SW 1271 (cell line): ENCODE data around the gene PSMB9.
A peak's percentile ranks its signal among the peaks of the same experiment; 100 is the strongest.
"Not testable (repeated sequence)": the region's sequence is repeated elsewhere in the genome, so short reads cannot be mapped to it uniquely, and the experiment has no call there.

Experiments
- DNase-seq, 2 experiments: peaks; one replicate each; lab custom pipeline; 2025; lab: John Stamatoyannopoulos, UW

The PSMB9 gene

GRCh38 chr6:32860674-32861073, 6.7 kb downstream of the PSMB9 start:
- no peak for DNase-seq

GRCh38 chr6:32862725-32863124, 8.7 kb downstream of the PSMB9 start:
- DNase-seq, result no peak

DNA sequence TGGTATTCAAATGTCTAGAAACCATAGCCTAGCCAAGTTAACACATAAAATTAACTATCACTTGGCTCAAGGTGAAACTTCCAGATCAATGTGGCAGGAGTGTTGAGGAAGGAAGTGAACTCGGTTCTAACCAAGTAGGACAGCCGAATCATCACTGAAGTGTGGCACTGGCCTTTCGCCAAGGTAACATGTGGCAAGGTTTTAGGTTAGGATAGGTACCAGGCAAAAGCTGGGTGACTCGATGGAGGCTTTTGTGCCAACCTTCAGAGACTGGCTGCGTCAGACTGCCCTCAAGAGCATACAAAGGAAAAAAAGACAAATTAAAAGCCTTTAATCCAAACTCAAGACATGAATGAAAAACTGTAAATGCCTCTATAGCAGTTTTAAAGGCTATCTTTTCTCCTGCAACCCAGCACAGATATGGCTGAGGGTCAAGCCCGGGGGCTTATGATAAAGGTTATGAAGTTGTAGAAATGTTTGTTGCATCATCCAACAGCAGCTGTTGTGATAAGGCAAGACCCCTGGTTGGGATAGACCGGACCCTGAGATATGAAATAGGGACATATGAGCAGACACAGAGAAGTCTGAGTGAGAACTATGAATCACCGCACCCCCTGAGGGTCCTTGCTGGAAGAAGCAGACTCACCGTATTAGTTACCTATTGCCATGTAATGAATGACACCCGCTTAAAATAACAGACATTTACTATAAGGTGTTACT, 11.9 kb downstream of the PSMB9 start:
- DNase-seq, result no peak

DNA sequence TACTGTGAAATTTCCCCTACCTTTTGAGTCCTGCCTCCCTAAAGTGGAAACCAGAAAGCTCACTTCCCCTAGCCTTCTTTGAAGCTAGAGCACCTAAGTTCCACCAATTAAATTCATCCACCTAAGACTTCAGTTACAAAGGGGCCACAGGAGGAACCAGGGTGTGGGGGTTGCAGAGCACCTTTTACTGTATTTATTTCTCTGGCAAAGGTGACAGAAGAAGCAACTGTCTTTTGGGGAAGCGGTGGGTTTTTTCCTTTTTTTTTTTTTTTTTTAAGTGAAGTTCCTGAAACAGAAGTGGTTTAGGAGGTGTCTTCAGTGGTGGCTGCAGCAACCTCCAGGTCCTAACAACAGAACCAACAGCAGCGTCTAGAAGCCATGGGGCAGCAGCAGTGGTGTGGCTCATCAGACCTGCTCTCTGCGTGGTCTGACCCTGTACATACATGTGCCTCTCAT, 13.1 kb downstream of the PSMB9 start:
- DNase-seq, result no peak

- DNase-seq, result no peak
Observed at GRCh38 chr6:32867554-32868256, 13.7 kb downstream of the PSMB9 start.

- DNase-seq, result peak in 1 of 2 experiments; percentile 59
Observed at GRCh38 chr6:32868257-32868788, 14.3 kb downstream of the PSMB9 start.

DNA sequence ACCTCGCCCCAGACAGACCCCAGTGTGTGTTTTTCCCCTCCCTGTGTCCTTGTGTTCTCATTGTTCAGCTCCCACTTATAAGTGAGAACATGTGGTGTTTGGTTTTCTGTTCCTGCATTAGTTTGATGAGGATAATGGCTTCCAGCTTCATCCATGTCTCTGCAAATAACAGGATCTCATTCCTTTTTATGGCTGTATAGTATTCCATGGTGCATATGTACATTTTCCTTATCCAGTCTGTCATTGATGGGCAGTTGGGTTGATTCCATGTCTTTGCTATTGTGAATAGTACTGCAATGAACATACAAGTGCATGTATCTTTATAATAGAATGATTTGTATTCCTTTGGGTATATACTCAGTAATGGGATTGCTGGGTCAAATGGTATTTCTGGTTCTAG, 20.0 kb downstream of the PSMB9 start:
- not testable (repeated sequence) for DNase-seq

DNA sequence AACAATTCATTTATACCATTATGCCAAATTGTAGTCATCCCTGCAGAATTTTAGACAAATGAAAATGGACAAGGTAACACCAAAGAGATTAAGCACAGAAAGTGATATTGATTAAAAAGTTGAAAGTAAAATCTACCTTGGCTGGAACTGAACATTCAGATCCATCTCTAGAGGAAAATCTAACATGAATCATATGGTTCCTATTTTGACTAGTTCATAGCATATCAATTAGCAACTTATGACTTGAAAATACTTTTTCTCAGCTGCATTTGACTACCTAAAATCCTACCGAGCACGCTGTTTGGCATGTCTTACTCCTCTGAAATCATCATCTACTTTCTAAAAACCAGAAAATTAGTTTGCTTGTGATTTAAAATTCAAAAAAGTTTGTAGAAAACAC, 22.6 kb downstream of the PSMB9 start:
- no peak for DNase-seq

DNA sequence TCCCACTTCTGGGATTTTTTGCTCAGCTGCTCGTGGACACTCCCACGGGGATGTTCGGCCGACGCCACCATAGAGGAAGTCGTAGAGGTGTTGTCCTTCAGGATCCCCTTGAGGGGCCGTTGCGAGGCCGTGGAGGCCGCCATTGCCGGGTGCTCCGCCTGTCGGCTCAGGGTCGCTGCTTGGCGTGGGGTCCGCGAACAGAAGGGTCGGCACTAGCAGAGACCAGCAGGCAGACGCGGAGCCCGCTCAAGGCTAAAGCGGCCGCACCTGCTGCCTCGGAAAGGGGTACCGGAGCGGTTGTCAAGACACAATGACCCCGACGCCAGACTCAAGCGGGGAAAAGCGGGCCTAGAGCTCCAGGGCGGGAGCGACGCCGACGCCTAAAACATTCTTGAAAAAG, 25.7 kb downstream of the PSMB9 start:
- no peak for DNase-seq

- not testable (repeated sequence) for DNase-seq
Observed at GRCh38 chr6:32880962-32881361, 27.0 kb downstream of the PSMB9 start.

- no peak for DNase-seq
Observed at GRCh38 chr6:32882879-32883250, 28.9 kb downstream of the PSMB9 start.

DNA sequence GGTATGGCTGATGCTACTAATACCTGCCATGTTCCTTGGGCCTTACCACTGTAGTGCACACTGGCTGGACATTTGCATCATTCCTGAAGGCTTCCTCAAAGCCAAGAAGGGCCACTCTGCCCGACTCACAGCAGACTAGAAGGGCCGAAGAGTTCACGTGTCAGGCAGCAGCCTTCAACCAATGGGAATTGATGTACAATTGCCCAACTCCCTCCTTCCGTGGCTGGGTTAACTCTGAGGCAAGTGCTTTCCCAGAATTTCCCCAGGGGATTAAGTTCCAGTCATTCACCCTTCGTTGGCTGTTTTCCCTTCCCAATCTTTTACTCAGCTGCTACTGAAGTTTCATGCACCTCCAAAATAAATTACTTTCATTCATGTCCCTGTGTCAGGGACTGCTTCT, 29.8 kb downstream of the PSMB9 start:
- DNase-seq, result no peak

DNA sequence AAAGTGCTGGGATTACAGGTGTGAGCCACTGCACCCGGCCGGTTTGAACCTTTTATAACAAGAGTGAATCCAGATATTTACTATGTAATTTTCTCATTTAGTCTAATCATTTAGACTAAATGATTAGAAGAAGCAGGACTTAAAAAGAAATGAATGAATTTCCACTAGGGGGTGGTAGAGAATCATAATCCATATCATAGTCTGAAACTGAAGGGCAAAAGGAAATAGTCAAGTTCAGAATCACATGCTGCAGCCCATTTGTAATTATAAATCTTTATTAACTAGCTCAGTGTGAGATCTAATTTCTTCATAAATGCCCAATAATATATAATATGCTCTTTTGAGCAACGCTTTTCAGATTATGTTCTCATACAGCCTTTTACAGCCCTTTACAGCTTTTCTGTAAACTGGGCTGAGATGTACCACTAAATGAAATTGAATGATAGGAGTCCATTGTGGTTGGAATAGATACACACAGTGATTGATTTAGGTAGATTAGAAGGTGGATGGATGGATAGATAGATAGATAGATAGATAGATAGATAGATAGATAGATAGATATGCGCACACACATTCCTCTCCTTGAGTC, 31.8 kb downstream of the PSMB9 start:
- peak; percentile 24 to 80 for DNase-seq

GRCh38 chr6:32886681-32887383, 32.8 kb downstream of the PSMB9 start:
- DNase-seq, result peak in 1 of 2 experiments; percentile 6

GRCh38 chr6:32887616-32888015, 33.6 kb downstream of the PSMB9 start:
- no peak for DNase-seq

DNA sequence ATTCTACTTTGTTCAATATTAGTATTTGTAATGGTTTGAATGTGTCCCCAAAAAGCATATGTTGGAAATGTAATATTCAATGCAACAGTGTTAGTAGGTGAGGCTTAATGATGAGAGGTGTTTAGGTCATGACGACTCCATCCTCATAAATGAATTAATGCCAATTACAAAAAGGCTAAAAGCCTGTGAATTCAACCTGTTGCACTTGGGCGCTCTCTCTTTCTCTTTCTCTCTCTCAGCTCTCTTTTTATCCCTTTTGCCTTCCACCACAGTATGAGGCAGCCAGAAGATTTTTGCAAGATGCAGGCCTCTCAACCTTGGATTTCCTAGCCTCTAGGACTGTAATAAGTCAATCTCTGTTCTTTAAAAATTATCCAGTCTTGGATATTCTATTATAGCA, 34.6 kb downstream of the PSMB9 start:
- no peak for DNase-seq

GRCh38 chr6:32889533-32889932, 35.5 kb downstream of the PSMB9 start:
- DNase-seq, result no peak

DNA sequence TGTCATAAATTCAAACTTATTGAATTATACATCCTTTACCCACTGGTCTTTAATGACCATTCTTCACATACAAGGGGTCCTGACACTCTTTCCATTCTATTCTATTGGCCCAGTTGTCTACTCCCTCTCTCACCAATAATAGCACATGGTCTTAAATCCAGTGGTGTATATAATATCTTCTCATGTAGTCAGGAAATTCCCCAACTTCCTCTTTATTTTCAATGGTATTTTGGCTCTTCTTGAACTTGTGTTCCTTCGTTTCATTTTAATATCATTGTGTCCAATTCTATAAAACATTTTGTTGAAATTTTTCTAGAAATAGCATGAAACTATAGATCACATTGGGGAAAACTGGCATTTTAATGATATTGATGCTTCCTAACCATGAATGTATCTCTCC, 36.8 kb downstream of the PSMB9 start:
- no peak for DNase-seq

DNA sequence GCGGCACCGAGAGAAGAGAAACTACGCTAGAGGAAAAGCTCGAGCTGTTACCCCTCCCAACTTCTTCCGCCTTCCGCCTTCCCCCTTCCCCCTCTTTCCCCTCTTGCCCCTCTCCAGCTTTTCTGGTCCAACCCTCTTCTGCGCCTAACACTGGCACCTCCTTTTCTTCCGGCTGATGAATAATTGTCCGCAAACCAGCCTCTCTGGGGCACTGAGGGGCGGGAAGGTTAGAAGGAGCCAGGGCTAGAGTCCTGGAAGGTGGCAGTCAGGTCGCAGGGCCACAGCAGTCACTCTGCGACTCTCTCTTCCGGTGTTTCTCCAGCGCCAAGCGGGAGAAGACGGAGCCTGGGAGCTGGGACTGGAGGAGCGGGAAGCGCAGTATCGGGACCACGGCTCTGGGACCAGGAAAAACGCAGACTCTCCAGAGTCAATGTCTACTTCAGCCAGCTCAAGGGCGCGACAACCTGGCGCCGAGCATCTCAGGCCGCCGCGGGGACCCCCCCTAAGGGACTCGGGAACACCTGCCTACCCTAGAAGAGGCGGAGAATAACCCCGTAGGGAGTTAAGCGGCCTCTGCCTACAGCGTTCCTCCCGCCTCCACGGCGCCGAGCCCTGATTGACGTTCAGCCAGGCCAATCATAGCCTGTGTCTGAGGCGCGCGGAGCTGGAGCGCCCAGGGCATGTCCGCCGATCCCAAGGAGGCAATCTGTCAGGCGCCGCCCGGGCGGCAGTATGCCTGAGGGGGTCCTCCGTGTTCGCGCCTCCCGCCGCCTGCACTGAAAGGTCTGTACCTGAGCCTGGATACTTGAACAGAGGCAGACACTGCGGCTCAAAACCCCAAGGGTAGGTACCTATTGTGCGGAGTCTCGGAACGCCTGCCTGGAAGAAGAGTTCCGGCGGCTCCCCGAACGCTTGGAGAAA, 40.4 kb downstream of the PSMB9 start:
- peak; percentile 69 to 90 for DNase-seq

GRCh38 chr6:32895006-32895345, 41.0 kb downstream of the PSMB9 start:
- DNase-seq, result no peak

GRCh38 chr6:32903952-32904351, 50.0 kb downstream of the PSMB9 start:
- DNase-seq, result no peak
